ENCODE data around the gene USP22.

USP22 gene

DNA sequence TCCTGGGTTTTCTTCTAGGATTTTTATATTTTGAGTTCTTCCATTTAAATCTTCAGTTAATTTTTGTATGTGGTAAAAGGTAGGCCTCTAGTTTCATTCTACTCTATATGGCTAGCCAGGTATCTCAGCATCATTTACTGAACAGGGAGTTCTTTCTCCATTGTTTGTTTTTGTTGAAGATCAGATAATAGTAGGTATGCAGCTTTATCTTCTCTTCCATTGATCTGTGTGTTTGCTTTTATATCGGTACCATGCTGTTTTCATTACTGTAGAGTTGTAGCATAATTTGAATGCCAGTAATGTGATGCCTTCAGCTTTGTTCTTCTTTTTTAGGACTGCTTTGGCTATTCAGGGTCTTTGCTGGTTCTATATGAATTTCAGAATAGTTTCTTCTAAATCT lies 77.3 kb downstream of the USP22 start:
- DNase-seq (ENCODE audit: insufficient read length, low spot score) (no peak), FAIRE-seq (no peak)

DNA sequence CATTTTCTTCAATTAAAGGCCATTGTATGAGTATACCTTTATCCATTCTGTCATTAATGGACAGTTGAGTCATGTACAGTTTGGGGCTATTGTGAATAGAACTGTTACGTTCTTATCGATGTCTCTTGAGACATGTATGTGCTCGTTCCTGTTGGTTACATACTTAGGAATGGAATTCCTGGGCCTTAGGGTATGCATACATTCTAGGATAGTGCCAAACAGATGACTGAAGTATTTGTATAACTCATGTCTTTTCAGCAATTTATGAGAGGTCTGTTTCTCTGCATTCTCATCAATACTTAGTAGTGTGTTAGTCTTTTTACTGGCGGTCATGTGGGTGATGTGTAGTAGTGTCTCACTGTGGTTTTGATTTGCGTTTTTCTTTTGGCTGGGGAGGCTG lies 81.2 kb downstream of the USP22 start:
- peak; percentile 60 for FAIRE-seq
- no peak for DNase-seq (ENCODE audit: insufficient read length, low spot score)

DNA sequence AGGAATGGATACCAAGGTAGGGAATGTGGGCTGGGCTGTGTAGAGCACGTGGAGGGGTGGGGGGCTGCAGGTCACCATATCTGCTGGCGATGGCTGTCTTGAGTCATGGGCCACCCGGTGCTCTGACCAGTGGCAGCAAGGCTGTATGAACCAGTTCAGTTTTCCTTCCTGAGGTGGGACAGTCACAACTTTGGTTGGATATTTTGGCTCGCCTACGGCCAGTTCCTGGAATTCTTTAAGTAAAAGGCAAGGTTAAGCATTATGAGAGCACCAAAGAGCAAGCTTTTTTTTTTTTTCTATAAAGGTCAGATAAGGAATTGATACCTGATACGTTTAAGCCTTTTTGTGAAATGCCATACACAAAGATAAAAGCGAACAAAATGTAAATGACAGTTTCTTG lies 81.9 kb downstream of the USP22 start:
- no peak for DNase-seq (ENCODE audit: insufficient read length, low spot score)
- FAIRE-seq, result no peak

DNA sequence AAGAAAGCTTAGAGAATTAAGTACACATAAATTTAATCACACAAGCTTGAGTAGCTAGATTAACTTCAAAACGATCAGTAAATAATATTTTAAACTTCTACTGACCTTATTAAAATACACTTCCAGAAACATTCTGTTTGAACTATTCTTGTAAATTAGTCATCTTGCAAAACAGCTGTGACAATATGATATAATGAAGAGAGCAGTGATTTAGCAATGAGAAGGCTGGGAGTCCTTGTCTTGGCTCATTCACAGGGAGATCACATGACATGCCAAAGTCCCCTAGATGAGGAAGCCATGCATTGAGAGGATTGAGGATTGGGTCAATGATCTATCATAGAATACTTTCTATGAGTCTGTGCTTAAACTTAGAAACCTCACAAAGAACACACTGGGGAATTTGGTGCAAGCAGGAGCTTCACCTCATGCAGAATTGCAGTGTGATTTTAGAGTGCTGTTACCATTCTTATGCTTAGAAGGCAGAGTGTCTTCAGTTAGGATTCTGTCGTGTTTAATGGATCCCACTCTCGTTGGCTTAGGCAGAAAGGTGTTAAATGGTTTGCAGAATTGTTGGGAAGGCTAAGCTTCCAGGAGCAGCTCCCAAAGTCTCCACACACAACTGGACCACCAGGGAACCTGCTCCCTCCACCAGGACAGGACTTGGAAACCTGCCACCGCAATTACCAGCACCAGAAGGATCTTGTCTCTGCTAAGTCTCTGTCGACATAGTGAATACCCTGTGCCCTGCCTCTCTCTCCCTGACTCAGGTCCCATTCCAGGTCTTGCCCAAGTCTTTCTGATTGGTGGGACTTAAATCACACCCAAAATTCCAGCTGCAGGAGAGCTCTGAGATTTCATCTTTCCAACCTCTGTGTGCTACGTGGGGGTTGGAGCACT lies 87.1 kb downstream of the USP22 start:
- DNase-seq (ENCODE audit: insufficient read length, low spot score), result no peak
- FAIRE-seq, result peak; percentile 79

DNA sequence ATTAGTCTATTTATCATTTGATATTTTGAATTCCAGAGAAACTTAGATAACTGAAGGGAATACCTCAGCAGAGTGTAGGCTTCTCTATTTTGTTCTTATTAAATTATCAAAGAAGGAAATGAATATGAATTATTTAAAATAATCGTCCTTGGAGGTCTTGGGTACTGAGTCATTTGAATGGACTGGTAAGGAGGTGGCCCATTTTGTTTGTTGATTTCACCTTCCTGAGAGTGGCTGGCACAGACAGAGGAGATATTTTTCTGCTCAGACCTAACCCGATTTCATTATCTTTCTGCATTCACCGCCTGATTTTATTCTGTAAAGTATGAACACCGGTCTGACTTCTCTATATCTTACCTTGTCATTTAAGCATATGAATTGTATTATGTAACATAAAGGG lies 88.0 kb downstream of the USP22 start:
- DNase-seq (ENCODE audit: insufficient read length, low spot score), result no peak
- FAIRE-seq, result no peak

DNA sequence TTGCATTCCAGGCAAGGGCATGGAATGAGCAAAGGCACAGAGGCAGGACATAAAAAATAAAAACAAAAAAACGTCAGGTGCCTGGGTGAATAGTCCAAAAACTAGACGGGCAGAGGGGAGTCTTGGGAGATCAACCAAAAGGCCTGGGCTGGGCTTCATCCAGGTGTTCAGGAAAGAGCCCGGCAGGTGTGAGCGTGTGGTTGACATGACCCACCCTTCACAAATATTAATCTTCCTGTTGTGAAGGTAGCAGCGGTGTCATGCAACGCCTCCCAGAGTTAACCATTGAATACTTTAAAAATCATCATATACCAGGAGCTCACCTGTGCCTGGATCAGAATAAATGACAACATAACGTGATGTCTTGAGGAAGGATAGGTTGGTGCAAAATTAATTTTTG lies 90.6 kb downstream of the USP22 start:
- DNase-seq (ENCODE audit: insufficient read length, low spot score) (no peak), FAIRE-seq (no peak)

Data from HTR-8/SVneo (cell line).